GM19463 (cell line): ENCODE data around the gene PNLDC1.
A peak's percentile ranks its signal among the peaks of the same experiment; 100 is the strongest.
"Not testable (repeated sequence)": the region's sequence is repeated elsewhere in the genome, so short reads cannot be mapped to it uniquely, and the experiment has no call there.

Experiments
- ATAC-seq: cut with Tn5 transposase; IDR thresholded peaks from one replicate; pipeline ENCODE4 v1.9.1; 2021; ENCODE audit warnings: mild to moderate bottlenecking, moderate library complexity; ENCODE audit not compliant: unreplicated experiment

Gene PNLDC1

DNA sequence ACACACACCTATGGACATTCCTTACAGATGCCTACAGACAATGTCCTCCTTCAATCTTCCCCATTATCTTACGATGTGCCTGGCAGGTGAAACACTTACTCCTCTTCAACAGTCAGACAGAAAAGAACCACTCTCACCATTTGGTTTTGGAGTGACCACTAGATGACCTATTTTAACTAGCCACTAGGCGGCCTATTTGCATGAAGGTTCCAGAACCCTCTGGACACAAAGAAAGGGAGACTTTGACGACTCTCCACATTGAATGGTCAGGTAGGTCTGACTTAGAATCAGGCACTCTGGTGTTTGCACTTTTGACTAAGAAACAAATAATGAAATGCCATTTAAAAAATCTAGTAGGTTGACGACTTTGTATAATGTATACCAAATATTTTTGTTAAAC is 42.0 kb downstream of the PNLDC1 start:
- ATAC-seq: no peak

DNA sequence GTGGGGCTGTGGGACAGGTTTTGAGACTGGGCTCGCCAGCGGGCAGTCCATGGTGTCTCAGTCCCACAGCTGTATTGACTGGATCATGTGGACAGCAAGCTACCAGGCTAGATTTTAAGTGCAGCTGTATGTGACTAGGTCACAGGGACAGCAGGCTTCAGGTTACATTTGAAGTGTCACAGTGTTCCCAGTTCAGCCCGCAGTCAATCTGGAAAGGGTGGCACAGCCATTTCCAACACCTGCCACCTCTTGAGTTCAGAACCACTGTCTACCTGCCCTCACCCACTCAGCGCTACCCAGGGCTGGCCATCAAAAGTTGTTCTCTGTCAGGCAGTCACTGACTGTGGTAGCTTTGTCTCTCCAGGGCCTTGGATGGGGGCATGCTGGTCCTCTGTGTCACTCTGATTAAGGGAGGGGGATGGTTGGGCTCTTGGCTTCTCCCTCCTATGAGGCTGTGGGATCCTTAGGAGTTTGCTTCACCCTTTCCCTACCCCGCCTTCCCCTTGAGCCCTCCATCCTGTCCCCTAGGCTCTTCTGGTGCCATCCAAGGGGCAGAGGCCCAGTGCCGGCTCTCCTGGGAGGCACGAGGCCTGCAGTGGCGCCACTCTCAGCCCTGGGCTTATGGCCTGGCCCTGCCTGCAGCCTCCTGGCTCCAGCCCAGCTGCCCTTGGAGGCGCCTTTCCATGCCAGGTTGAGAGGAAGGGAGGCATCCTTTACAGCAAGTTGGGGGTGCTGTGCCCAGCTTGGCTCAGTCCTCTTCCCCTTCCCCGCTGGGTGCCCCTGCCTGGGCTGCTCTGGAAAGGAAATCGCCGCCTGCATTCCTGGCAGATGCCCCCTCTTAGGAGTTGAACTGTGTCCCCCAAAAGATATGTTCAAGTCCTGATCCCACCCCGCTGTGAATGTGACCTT is 44.9 kb downstream of the PNLDC1 start:
- ATAC-seq: no peak

DNA sequence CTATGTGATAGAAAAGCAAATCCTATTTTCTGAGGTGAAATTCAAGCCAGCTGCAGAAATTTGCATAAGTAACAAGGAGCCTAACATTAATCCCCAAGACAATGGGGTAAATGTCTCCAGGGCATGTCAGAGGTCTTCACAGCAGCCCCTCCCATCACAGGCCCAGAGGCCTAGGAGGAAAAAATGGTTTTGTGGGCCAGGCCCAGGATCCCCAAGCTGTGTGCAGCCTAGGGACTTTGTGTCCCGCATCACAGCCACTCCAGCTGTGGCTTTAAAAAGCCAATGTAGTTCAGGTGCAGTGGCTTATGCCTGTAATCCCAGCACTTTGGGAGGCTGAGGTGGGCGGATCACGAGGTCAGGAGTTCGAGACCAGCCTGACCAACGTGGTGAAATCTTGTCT is 48.5 kb downstream of the PNLDC1 start:
- not testable (repeated sequence) for ATAC-seq

DNA sequence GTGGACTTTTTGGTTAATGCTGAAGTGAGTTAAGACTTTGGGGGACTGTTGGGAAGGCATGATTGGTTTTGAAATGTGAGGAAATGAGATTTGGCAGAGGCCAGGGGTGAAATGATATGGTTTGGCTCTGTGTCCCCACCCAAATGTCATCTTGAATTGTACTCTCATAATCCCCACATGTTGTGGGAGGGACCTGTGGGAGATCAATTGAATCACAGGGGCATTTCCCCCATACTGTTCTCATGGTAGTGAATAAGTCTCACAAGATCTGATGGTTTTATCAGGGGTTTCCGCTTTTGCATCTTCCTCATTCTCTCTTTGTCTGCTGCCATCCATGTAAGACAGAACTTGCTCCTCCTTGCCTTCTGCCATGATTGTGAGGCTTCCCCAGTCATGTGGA is 49.8 kb downstream of the PNLDC1 start:
- not testable (repeated sequence) for ATAC-seq

DNA sequence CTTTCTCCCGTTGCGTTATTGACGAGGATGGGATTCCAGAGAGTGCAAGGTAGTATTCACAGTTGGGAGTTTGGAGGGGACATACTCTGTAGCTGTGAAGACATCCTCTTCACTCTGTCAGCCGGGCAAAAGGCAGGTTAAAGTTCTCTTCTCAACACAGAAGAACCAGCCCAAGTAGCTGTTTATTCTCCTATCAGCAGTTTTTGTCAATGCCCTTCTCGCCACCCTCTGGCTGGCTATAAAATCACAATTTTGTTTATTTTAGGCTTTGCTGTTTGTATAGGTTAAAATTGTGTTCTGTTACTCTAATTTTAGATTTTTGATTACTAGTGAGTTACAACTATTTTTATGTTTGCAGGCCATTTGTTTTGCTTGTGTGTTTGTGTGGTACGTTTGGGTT is 52.8 kb downstream of the PNLDC1 start:
- ATAC-seq: no peak

DNA sequence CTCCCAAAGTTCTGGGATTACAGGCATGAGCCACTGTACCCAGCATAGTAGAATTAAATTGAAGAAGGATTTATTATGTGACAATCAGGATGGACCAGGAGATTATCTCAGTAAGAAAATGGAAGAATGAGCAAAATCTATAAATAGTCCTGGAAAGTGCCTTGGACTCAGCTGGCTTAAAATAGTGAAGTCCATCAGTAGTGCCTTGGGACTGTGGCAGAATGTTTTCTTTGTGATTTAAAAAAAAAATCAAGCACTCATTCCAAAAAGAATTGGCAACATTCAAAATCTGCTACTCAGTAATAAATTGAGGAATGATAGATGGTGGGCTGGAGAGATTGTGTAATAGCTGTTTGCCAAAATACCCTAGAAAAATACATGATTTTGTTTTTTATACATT is 53.7 kb downstream of the PNLDC1 start:
- no peak for ATAC-seq

DNA sequence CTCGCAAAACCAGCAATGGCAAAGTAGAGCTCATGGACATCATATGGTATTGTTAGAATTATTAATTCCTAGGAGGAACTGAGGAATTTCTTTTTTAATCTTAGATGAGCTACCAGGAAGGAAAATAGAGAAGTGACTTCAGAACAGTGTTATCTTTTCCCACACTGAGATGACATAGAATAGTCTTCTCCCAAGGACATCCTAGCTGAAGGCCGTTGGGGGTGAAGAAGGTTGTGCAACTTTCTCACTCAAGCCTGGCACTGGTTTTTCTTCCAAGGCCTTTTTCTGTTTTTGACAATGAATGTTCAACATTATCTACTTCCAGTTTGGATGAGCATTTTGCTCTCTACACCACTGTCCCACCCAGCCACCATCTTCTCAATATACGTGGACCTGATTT is 54.9 kb downstream of the PNLDC1 start:
- no peak for ATAC-seq

DNA sequence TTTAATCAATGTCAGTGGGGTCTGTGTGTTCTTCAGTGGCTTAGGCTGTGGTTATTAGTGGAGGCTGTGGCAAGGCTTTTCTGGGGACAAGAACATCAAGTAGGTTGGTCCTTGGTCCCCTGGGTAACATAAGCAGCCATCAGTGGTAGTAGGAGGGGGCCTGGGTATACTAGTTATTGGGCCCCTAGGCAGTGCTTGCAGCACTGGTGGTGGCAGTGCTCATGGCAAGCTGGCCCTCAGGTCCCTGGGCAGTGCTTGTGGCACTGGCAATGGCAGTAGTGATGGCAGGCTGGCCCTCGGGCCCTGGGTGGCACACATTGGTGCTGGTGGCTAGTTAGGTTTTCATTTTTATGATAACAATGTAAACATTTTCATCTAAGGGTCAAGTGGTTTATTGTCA is 58.2 kb downstream of the PNLDC1 start:
- no peak for ATAC-seq

DNA sequence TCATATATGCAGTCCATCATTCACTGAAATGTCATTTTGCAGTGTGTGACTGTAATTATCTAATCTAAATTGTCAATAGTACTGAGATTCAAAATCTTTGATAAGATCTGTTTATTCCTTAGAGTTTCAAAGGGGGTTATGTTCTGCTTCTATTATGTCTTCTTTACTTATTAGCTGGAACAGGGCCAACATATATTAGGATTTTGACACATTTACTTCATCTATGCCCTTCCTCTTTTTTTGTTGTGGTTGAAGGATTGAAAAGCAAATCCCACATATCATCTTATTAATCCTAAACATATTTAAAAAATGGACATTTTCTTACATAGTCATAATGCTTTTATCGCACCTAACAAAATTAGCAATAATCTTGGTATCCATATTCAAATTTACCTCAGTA is 60.4 kb downstream of the PNLDC1 start:
- ATAC-seq: no peak

DNA sequence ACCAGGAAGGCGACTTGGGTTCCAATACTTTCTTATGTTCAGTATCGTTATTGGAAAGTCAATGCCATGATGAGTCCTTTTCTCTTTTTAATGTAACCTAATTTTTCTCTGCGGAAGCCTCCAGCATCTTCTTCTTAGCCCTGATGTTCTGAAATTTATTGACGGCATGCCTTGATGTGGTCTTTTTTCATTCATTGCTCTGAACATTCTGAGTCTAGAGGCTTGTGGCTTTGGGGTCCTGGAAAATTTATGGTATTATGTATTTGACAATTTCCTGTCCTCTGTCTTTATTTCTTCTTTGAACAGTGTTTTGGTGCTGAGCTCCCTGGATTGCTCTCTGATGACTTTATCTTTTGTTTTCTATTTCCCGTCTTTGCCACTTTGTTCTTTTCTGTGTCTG is 62.0 kb downstream of the PNLDC1 start:
- no peak for ATAC-seq

DNA sequence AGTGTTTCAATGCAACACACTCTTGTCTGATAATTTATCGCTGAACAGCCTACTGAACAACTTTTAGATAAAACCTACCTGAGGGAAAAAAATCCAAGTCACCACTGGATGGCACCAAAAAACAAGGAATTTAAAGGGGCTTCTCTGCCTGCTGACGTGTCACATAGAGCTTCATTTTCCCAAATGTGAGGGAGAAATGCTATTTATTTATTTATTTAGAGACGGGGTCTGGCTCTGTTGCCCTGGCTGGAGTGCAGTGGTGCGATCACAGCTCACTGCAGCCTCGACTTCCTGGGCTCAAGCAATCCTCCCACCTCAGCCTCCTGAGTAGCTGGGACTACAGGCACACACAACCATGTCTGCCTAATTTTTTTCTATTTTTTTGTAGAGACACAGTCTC is 63.3 kb downstream of the PNLDC1 start:
- ATAC-seq: peak; percentile 51

DNA sequence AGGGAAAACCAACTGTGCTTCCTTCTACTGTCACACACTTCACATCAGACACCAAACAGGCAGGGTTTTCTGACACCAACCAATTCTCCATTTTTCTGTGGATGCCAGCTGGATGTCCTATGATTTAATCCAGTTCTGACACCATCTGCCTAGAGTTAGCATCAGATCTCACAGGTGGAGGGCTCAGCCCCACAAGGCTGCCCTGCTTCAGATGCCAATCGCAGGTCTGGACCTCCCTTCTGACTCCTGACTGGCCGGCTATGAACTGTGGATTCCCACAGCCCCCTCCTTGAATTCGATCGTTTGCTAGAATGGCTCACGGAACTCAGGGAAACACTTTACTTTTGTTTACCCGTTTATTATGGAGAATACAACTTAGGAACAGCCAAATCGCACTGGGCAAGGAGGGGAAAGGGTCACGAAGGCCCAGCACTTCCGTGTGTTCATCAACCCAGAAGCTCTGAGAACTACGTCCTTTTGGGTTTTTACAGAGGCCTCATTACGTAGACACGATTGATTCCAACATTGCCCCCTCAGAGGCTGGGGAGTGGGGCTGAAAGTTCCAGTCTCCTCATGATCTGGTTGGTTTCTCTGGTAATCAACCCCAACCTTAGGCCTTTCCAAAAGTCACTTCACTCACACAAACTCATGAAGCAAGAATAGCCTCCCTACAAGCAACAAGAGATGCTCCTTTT is 65.3 kb downstream of the PNLDC1 start:
- ATAC-seq: no peak

DNA sequence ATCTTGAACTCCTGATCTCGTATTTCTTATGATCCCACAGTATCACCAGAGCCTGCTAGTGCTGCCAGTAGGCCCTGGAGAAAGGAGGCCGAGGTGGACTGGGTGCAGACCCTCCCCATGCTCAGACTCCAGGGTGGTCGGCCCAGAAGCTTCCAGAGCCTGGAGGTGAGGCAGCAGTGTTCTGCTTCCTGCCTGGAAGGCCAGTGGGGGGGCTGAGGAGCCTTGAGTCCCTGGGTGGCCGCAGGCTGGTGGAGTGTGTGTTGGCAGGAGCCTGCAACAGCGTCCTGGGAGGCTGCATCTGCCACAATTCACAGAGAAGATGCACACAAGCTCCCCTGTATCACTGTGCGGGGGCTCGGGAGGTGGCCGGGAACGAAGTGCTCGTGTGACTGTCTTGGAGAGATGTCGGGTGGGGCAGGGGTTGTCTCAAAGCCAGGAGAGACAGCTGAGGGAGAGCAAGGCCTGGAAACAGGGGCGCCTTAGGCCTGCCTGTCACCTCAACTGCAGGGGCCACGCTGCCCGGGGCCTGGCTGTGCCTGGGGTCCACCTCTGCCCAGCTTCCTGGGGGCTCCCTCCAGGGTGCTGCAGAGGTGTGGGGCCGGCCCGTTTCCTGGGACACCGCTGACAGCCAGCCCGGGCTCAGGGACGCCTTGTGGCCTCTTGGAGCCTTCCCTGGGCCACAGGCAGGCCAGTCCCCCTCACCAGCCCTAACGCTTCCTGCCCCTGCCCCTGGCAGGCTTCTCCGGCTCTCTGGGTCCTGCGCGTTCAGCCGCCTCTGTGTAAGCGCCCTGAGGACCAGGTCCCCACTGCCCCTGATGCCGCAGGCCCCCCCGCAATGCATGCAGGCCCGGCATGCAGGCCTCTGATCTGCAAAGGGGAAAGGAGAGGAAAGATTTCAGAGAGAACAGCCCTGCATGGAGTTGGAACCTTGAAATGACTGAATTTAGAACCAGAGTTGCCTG is 66.5 kb downstream of the PNLDC1 start:
- ATAC-seq: no peak
